Activated T-cell treated with anti-CD3 and anti-CD28 coated beads, Interleukin-2, amount 50 U/mL, for 4 hours (primary cell): ENCODE measurements around the gene MCF2L. TPM values are rescaled to one million over a fixed set of nuclear protein-coding genes. Genes with fewer than 3 reads are reported as not detected.

ENCODE experiments used
- ATAC-seq, 2 donors: fragments of 200-7000 bp; cut with Tn5 transposase; one replicate each; pipeline ENCODE4 v1.10.0; 2021
- DNase-seq: peaks from one replicate; pipeline ENCODE4 v3.0.0-alpha.2; 2020
- H3K27me3 Mint-ChIP-seq: one replicate; pipeline ENCODE4 v1.8.0; 2021; ENCODE audit warnings: low read depth, mixed read lengths
- H3K36me3 Mint-ChIP-seq: one replicate; pipeline ENCODE4 v1.8.0; 2022; ENCODE audit warnings: mixed read lengths; ENCODE audit not compliant: insufficient read depth
- H3K4me1 Mint-ChIP-seq: one replicate; pipeline ENCODE4 v1.8.0; 2021; ENCODE audit warnings: low read depth, mixed read lengths
- H3K4me3 Mint-ChIP-seq: one replicate; pipeline ENCODE4 v1.8.0; 2021; ENCODE audit warnings: mild to moderate bottlenecking, moderate library complexity, mixed read lengths
- H3K9me3 Mint-ChIP-seq: one replicate; pipeline ENCODE4 v1.8.0; 2021; ENCODE audit warnings: mixed read lengths
- total RNA-seq, 3 donors: library from RNA; stranded (reverse); gene quantifications; one replicate each; pipeline ENCODE4 v1.2.1, GENCODE V29; 2021

MCF2L gene
- total RNA-seq, 3 donors from 2014 or later, result 8.6 to 9.3 (median 8.9) TPM

- H3K27me3 Mint-ChIP-seq, result no peaks in the 10 kb centered on the region
- DNase-seq, result no peak
- H3K4me3 Mint-ChIP-seq, result no peak overlapping the region
- ATAC-seq, result no peak
- no peaks in the 10 kb centered on the region for H3K9me3 Mint-ChIP-seq
- H3K4me1 Mint-ChIP-seq, result peaks cover 2% of the 10 kb centered on the region
- H3K36me3 Mint-ChIP-seq, result peaks cover 8% of the 10 kb centered on the region
These were observed 45.1 kb downstream of the MCF2L start for GRCh38 chr13:113013878-113014751.

- H3K9me3 Mint-ChIP-seq, result no peaks in the 10 kb centered on the region
- no peaks in the 10 kb centered on the region for H3K27me3 Mint-ChIP-seq
- H3K4me1 Mint-ChIP-seq, result peaks cover 2% of the 10 kb centered on the region
- no peak overlapping the region for H3K4me3 Mint-ChIP-seq
- DNase-seq (no peak), ATAC-seq (no peak)
- peaks cover 8% of the 10 kb centered on the region for H3K36me3 Mint-ChIP-seq
These were observed 46.0 kb downstream of the MCF2L start for GRCh38 chr13:113014752-113015745.

GRCh38 chr13:113015826-113016525 lies 47.0 kb downstream of the MCF2L start:
- no peak overlapping the region for H3K4me3 Mint-ChIP-seq
- ATAC-seq (no peak), DNase-seq (no peak)
- H3K27me3 Mint-ChIP-seq, result no peaks in the 10 kb centered on the region
- H3K4me1 Mint-ChIP-seq, result no peaks in the 10 kb centered on the region
- H3K9me3 Mint-ChIP-seq, result no peaks in the 10 kb centered on the region
- peaks cover 8% of the 10 kb centered on the region for H3K36me3 Mint-ChIP-seq

DNA sequence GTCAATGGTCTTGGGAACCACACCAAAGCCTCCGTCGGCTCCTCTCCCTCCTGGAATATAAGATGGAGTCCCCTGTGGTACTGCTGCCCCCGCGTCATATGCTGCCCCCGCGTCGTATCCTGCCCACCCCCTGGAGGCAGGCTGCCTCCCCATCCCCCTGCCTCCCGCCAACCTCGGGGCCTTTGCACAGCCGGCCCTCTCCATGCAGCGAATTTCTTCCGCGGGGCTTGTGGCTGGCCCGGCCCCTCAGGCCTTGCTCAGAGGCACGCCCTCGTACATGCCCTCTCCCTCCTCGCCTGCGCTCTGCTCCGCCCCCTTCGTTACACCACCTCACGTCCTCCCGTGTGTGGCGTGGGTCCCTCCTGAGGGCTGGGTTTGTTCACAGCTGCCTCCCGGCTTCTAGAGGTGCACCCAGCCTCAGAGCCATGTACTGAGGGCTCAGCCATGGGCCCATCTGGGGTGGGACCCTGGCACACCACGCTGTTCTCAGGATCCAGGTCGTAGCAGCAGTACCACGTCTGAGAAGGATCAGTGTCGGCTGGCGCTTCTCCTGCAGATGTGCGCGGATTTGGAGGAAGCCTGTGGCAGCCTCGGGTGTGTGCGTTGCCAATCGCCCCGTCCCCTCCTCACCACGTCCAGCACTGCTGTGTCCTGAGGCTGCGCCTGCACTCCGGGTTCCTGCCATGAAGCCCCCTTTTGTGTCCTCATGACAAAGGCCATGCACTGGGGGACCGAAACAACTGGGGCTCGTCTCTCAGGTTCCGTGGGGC lies 47.7 kb downstream of the MCF2L start:
- Mint-ChIP-seq H3K36me3 (peaks cover 8% of the 10 kb centered on the region), H3K9me3 (no peaks in the 10 kb centered on the region), H3K4me3 (no peak overlapping the region), H3K27me3 (no peaks in the 10 kb centered on the region), H3K4me1 (no peaks in the 10 kb centered on the region)
- ATAC-seq, result no peak
- DNase-seq, result no peak

- Mint-ChIP-seq H3K27me3 (no peaks in the 10 kb centered on the region), H3K36me3 (peaks cover 8% of the 10 kb centered on the region), H3K4me1 (no peaks in the 10 kb centered on the region), H3K9me3 (no peaks in the 10 kb centered on the region), H3K4me3 (no peak overlapping the region)
- no peak for DNase-seq
- ATAC-seq, result no peak
These were observed 48.6 kb downstream of the MCF2L start for GRCh38 chr13:113017506-113018215.

- H3K36me3 Mint-ChIP-seq, result peaks cover 8% of the 10 kb centered on the region
- H3K27me3 Mint-ChIP-seq, result no peaks in the 10 kb centered on the region
- DNase-seq (no peak), ATAC-seq (no peak)
- no peaks in the 10 kb centered on the region for H3K4me1 Mint-ChIP-seq
- H3K9me3 Mint-ChIP-seq, result no peaks in the 10 kb centered on the region
- no peak overlapping the region for H3K4me3 Mint-ChIP-seq
These were observed 49.9 kb downstream of the MCF2L start for GRCh38 chr13:113018676-113019465.

DNA sequence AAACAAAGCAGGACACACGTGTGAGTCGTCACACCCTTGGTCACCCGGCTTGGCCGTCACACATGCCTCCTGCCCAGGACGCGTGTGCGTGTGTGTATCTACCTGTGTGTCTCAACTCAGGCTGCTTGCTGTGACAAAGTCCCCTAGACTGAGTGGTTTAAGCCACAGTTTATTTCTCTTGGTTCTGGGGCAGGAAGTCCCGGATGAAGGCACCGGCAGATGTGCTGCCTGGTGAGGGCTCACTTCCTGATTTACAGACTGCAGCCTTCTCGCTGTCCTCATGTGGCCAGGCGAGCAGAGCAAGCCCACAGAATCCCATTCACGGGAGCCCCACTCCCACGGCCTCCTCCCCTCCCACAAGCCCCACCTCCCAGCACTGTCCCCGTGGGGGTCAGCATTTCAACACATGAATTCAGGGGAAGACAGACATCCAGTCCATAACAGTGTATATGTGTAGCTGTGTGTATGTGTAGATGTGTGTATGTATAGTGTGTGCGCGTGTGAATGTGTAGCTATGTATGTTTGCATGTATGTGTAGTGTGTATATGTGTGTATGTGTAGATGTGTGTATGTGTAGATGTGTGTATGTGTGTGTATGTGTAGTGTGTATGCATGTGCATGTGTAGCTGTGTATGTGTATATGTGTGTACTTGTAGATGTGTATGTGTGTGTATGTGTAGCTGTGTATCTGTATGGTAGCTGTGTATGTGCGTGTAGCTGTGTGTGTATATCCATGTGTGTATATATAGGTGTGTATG lies 51.5 kb downstream of the MCF2L start:
- Mint-ChIP-seq H3K4me1 (no peaks in the 10 kb centered on the region), H3K4me3 (no peak overlapping the region), H3K36me3 (peaks cover 8% of the 10 kb centered on the region), H3K27me3 (no peaks in the 10 kb centered on the region), H3K9me3 (no peaks in the 10 kb centered on the region)
- ATAC-seq (no peak), DNase-seq (no peak)

DNA sequence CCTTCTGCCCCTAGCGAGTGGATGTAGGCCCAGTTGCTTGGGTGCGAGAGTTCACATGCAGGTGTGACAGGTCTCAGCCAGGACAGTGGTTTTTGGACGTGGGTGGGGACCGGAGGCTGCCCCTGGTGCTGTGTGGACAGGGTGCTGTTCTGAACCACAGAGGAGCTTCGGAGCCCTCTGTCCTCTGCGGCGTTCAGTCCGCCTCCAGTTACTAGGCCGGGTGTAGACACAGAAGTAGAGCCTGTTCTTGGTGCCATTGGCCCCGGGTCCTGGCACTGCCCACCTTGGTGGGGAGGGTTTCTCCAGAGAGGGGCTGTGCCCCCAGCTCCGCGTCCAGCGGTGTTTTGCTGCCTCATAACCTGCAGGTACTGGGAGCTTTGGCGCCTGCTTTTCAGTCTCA lies 52.4 kb downstream of the MCF2L start:
- DNase-seq (no peak), ATAC-seq (no peak)
- H3K4me1 Mint-ChIP-seq, result no peaks in the 10 kb centered on the region

GRCh38 chr13:113021811-113022210 lies 52.8 kb downstream of the MCF2L start:
- H3K9me3 Mint-ChIP-seq, result no peaks in the 10 kb centered on the region
- H3K27me3 Mint-ChIP-seq, result no peaks in the 10 kb centered on the region
- ATAC-seq, result no peak

More for the DNA sequence above, 52.4 kb downstream of the MCF2L start:
- Mint-ChIP-seq H3K4me3 (no peak overlapping the region), H3K9me3 (no peaks in the 10 kb centered on the region), H3K27me3 (no peaks in the 10 kb centered on the region), H3K36me3 (peaks cover 8% of the 10 kb centered on the region)

DNA sequence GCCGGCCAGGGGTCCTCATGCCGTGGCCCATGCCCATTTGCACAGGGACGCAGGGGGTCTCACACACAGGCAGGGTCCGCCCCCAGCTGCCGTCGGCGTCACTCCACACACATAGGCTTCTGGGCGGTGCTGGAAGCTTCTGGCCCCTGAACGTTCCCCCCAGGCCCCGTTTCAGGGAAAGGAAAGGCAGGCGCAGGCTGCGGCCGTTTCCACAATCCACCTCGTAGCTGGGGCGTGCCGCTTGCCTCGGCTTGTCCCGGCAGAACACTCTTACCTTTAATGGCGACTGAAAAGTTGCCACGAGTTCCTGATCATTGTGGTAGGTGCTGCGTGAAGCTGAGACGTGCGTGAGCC lies 53.4 kb downstream of the MCF2L start:
- Mint-ChIP-seq H3K36me3 (peaks cover 4% of the 10 kb centered on the region), H3K4me3 (no peak overlapping the region), H3K9me3 (no peaks in the 10 kb centered on the region), H3K27me3 (no peaks in the 10 kb centered on the region), H3K4me1 (no peaks in the 10 kb centered on the region)
- no peak for ATAC-seq
- DNase-seq, result no peak

More at GRCh38 chr13:113021811-113022210, 52.8 kb downstream of the MCF2L start:
- Mint-ChIP-seq H3K4me3 (no peak overlapping the region), H3K4me1 (no peaks in the 10 kb centered on the region), H3K36me3 (peaks cover 8% of the 10 kb centered on the region)
- DNase-seq, result no peak

DNA sequence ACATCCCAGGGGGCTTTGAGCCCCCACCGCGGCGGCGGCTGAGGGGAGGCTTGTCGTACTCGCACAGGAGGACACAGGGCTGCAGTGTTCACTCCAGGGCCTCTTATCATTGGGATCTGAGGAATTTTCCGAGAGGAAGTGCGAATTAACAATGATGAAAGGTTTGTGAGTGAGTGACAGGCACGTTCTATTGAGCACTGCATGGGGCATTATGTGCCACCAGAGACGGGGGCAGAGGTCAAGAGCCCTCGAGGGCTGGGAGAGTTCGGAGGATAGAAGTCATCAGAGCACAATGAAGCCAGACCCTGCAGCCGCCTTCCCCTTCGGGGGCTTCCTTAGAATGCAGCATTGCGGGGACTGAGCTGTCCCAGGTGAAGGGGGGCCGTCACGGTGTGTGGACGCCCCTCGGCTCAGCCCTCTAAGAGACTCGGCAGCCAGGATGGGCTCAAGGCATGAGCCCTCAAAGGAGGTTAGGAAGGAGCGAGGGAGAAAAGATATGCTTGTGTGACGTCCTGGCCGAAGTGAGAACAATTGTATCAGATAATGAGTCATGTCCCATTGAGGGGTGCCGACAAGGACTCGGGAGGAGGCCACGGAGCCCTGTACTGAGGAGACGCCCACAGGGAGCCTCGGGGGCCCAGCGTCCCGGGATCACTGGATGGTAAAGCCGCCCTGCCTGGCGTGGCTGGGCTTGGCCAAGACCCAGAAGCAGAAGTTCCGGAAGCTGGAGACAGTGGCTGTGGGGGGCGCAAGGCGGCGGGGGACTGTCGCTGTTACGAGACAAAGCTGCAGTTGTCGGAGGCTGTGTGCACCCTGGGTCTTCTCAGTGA lies 53.9 kb downstream of the MCF2L start:
- no peaks in the 10 kb centered on the region for H3K27me3 Mint-ChIP-seq
- H3K4me3 Mint-ChIP-seq, result no peak overlapping the region
- H3K9me3 Mint-ChIP-seq, result no peaks in the 10 kb centered on the region
- H3K4me1 Mint-ChIP-seq, result no peaks in the 10 kb centered on the region
- ATAC-seq (no peak), DNase-seq (no peak)
- peaks cover 2% of the 10 kb centered on the region for H3K36me3 Mint-ChIP-seq
